Right lobe of liver (tissue), 4 donors: ENCODE data around the gene ATP8B2.

ENCODE experiments used
- POLR2A ChIP-seq: fragments of 450-650 bp; IDR thresholded peaks from one replicate; pipeline ENCODE4 v1.6.1; 2017; ENCODE audit warnings: antibody characterized with exemption, mild to moderate bottlenecking
- TF ChIP-seq, protein P1 (sequence below), 4 donors: fragments of 200-600 bp in 3 of 4; fragments of 450-650 bp in 1 of 4; IDR thresholded peaks; one replicate each; pipeline versions ENCODE4 v1.5.1 to v1.8.0; 2016 to 2022; ENCODE audit warnings: antibody characterized with exemption in 4 of 4, mild to moderate bottlenecking in 2 of 4
- donor health status: DM: no; HTN: no; CAD: no.
- donor health status: DM: no; HTN: no; CAD: no.
- donor health status: DM: no; HTN: yes; CAD: no.

- TF ChIP-seq POLR2A, result no peak
- TF ChIP-seq, protein P1, sequence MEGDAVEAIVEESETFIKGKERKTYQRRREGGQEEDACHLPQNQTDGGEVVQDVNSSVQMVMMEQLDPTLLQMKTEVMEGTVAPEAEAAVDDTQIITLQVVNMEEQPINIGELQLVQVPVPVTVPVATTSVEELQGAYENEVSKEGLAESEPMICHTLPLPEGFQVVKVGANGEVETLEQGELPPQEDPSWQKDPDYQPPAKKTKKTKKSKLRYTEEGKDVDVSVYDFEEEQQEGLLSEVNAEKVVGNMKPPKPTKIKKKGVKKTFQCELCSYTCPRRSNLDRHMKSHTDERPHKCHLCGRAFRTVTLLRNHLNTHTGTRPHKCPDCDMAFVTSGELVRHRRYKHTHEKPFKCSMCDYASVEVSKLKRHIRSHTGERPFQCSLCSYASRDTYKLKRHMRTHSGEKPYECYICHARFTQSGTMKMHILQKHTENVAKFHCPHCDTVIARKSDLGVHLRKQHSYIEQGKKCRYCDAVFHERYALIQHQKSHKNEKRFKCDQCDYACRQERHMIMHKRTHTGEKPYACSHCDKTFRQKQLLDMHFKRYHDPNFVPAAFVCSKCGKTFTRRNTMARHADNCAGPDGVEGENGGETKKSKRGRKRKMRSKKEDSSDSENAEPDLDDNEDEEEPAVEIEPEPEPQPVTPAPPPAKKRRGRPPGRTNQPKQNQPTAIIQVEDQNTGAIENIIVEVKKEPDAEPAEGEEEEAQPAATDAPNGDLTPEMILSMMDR (IDR thresholded peaks at IDR 0.05), result no peak
Observed at GRCh38 chr1:154320882-154321608, 4.3 kb upstream of the ATP8B2 start, which contains the start of gene AQP10.
